Stimulated activated CD4-positive, alpha-beta T cell treated with anti-CD3 and anti-CD28 coated beads, Interleukin-12 subunit alpha, Interleukin-12 subunit beta, amount 100 ng/mL, for 48 hours (primary cell): ENCODE measurements around the gene MTHFSD.

Source experiments
- DNase-seq, 3 donors: peaks; one replicate each; pipeline ENCODE4 v3.0.0-alpha.2; 2020; ENCODE audit warnings: low read depth in 2 of 3, low spot score in 1 of 3

The MTHFSD gene

GRCh38 chr16:86584071-86584685, 29.1 kb upstream of the MTHFSD start:
- DNase-seq = no peak

GRCh38 chr16:86581458-86581857, 26.4 kb upstream of the MTHFSD start:
- DNase-seq = no peak

- no peak for DNase-seq
Observed at GRCh38 chr16:86580791-86581170, 25.7 kb upstream of the MTHFSD start.

- DNase-seq = no peak
Observed at GRCh38 chr16:86580063-86580790, 25.2 kb upstream of the MTHFSD start.

GRCh38 chr16:86579268-86580062, 24.4 kb upstream of the MTHFSD start:
- DNase-seq = no peak

- DNase-seq = no peak
Observed at GRCh38 chr16:86578611-86579267, 23.7 kb upstream of the MTHFSD start.

GRCh38 chr16:86578061-86578599, 23.1 kb upstream of the MTHFSD start, which contains the start of gene FOXL1:
FOXL1 (plus strand) TSS chr16:86578549; CDS start chr16:86578724, 175 bp downstream.
- DNase-seq = no peak

- no peak for DNase-seq
Observed at GRCh38 chr16:86577314-86577971, 22.4 kb upstream of the MTHFSD start.

- no peak for DNase-seq
Observed at GRCh38 chr16:86576591-86577313, 21.7 kb upstream of the MTHFSD start.

GRCh38 chr16:86575754-86576557, 20.9 kb upstream of the MTHFSD start:
- peak in 2 of 3 donors; percentile 28 to 40 for DNase-seq

- no peak for DNase-seq
Observed at GRCh38 chr16:86575095-86575685, 20.2 kb upstream of the MTHFSD start.

GRCh38 chr16:86574646-86575045, 19.6 kb upstream of the MTHFSD start:
- no peak for DNase-seq

GRCh38 chr16:86573646-86574508, 18.8 kb upstream of the MTHFSD start:
- no peak for DNase-seq

GRCh38 chr16:86573215-86573614, 18.2 kb upstream of the MTHFSD start:
- DNase-seq = no peak

- DNase-seq = no peak
Observed at GRCh38 chr16:86572606-86573005, 17.6 kb upstream of the MTHFSD start.

- no peak for DNase-seq
Observed at GRCh38 chr16:86572041-86572521, 17.0 kb upstream of the MTHFSD start.

GRCh38 chr16:86571530-86571915, 16.5 kb upstream of the MTHFSD start:
- no peak for DNase-seq
